ENCODE measurements around the gene PVRIG. TPM values are rescaled to one million over a fixed set of nuclear protein-coding genes. Genes with fewer than 3 reads are reported as not detected.

The PVRIG gene
- total and polyA plus RNA-seq, 9 of the 15 experiments (the other 6 are each of a cell fraction or from before 2014, with no cell fraction given), result 0.16 to 0.64 TPM; not detected in 7

DNA sequence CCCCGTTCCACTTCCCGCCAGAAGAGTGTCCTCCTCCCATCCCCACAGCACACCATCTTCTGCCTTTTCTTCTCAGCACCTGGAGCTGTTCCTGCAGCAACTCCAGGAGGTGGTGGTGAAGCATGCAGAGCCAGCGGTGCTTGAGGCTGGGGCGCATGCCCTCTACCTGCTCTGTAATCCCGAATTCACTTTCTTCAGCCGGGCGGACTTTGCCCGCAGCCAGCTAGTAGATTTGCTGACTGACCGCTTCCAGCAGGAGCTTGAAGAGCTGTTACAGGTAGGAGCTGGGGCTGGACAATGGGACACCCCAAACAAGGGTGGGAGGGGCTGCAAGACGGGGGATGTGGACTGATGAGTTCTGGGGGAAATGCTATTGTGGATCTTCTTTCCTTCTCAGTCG is 19.1 kb upstream of the PVRIG start:
- H2AFZ ChIP-seq (ENCODE audit: low read depth, low read length), result no peak overlapping the region; the same call in 1 of the 2 replicates
- DNase-seq (ENCODE audit: extremely low read depth in 1 of 4, low spot score in 3 of 4) (no peak), ATAC-seq (no peak; the same call in 2 of the 3 replicates), FAIRE-seq (no peak)
- TF ChIP-seq EZH2 (IDR thresholded peaks at IDR 0.05; ENCODE audit: borderline replicate concordance, low read depth, low read length), result no peak
- TF ChIP-seq, protein P1, sequence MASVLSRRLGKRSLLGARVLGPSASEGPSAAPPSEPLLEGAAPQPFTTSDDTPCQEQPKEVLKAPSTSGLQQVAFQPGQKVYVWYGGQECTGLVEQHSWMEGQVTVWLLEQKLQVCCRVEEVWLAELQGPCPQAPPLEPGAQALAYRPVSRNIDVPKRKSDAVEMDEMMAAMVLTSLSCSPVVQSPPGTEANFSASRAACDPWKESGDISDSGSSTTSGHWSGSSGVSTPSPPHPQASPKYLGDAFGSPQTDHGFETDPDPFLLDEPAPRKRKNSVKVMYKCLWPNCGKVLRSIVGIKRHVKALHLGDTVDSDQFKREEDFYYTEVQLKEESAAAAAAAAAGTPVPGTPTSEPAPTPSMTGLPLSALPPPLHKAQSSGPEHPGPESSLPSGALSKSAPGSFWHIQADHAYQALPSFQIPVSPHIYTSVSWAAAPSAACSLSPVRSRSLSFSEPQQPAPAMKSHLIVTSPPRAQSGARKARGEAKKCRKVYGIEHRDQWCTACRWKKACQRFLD (CRISPR knock-in tag; IDR thresholded peaks at IDR 0.05), result peak; percentile 8; the same call in 1 of the 2 replicates
- in situ Hi-C loops (cut with MboI) (no loop called here), intact Hi-C loops (cut with micrococcal nuclease) (no loop called here)
- no peaks in the 10 kb centered on the region for H3K9me3 ChIP-seq (replicated peaks; ENCODE audit: control insufficient read depth, insufficient read depth, low read depth, low read length)
- H3K27ac ChIP-seq (ENCODE audit: extremely low read depth, low read depth, low read length), result no peak overlapping the region
- WGBS (ENCODE audit: insufficient coverage, low coverage, missing lambda C conversion rate), result 43% methylated on average over 11 of the region's 11 CpGs
- H3K9ac ChIP-seq (ENCODE audit: insufficient read depth in 1 of 2, low read depth in 2 of 2, low read length in 2 of 2), result peak overlapping the region in 1 of 2 experiments; percentile 84; a peak in 2 of 4 replicates
- CTCF ChIA-PET (ENCODE audit: low intra/inter-chr PET ratio), result no interaction called here
- POLR2A ChIA-PET, result interaction anchor here (1.3 to 3.8 kb wide), 4 partner anchors 8 to 68 kb away, joined by 5 to 14 read pairs (median 13); no protein-coding TSS in a partner anchor
- H3K4me1 ChIP-seq (replicated peaks in 1 of 2; ENCODE audit: control insufficient read depth in 2 of 2, insufficient read depth in 2 of 2, low read length in 2 of 2), result peaks cover 17 to 24% of the 10 kb centered on the region in 2 experiments; a peak in 4 of 5 replicates
- no TSS peak for BruUV-seq (replicated peaks)
- H4K20me1 ChIP-seq (replicated peaks; ENCODE audit: control insufficient read depth, insufficient read depth, low read length), result no peaks in the 10 kb centered on the region
- H3K4me2 ChIP-seq (ENCODE audit: insufficient read depth, low read length), result peak overlapping the region; percentile 94; the same call in 1 of the 2 replicates
- no peaks in the 10 kb centered on the region for H3K9me1 ChIP-seq (ENCODE audit: control insufficient read depth, insufficient read depth, low read length)
- no peaks in the 10 kb centered on the region for H3K79me2 ChIP-seq (ENCODE audit: control insufficient read depth, insufficient read depth, low read length)
- H3K36me3 ChIP-seq (ENCODE audit: control insufficient read depth, insufficient read depth, low read length), result no peaks in the 10 kb centered on the region
- no peak overlapping the region for H3K4me3 ChIP-seq
- no peaks in the 10 kb centered on the region for H3K27me3 ChIP-seq (ENCODE audit: control insufficient read depth in 2 of 2, insufficient read depth in 2 of 2, low read length in 2 of 2)

DNA sequence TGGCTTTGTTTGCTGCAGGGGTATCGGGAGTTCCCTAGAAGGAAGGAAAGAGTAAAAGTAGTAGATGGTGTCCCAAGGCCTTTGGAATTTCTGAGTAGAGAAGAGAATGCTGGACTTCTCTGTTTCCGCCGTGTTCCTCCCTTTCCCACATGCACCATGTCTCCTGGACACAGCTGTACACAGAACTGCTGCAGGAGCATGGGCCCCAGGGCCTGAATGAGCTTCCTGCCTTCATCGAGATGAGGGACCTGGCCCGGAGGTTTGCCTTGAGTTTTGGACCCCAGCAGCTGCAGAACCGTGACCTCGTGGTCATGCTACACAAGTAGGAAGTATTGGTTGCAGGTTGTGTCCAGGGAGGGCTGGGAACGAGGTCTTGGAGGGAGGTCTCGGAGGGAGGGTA is 15.3 kb upstream of the PVRIG start:
- ChIA-PET POLR2A (interaction anchor here (1.0 kb wide), 1 partner anchor 16 kb away, joined by 4 read pairs; no protein-coding TSS in a partner anchor), CTCF (ENCODE audit: low intra/inter-chr PET ratio) (no interaction called here)
- intact Hi-C loops (cut with micrococcal nuclease), result no loop called here
- FAIRE-seq, result no peak
- Histone ChIP-seq H2AFZ (ENCODE audit: low read depth, low read length) (no peak overlapping the region), H3K9me3 (replicated peaks; ENCODE audit: control insufficient read depth, insufficient read depth, low read depth, low read length) (no peaks in the 10 kb centered on the region), H3K4me2 (ENCODE audit: insufficient read depth, low read length) (no peak overlapping the region), H3K4me3 (no peak overlapping the region), H3K36me3 (ENCODE audit: control insufficient read depth, insufficient read depth, low read length) (no peaks in the 10 kb centered on the region), H3K27me3 (ENCODE audit: control insufficient read depth in 2 of 2, insufficient read depth in 2 of 2, low read length in 2 of 2) (no peaks in the 10 kb centered on the region), H3K9me1 (ENCODE audit: control insufficient read depth, insufficient read depth, low read length) (no peaks in the 10 kb centered on the region), H3K79me2 (ENCODE audit: control insufficient read depth, insufficient read depth, low read length) (no peaks in the 10 kb centered on the region), H3K9ac (ENCODE audit: insufficient read depth in 1 of 2, low read depth in 2 of 2, low read length in 2 of 2) (peak overlapping the region in 1 of 2 experiments; percentile 56; a peak in 1 of 4 replicates), H3K4me1 (replicated peaks in 1 of 2; ENCODE audit: control insufficient read depth in 2 of 2, insufficient read depth in 2 of 2, low read length in 2 of 2) (peaks cover 19 to 21% of the 10 kb centered on the region in 2 experiments), H3K27ac (ENCODE audit: extremely low read depth, low read depth, low read length) (no peak overlapping the region), H4K20me1 (replicated peaks; ENCODE audit: control insufficient read depth, insufficient read depth, low read length) (no peaks in the 10 kb centered on the region)
- DNase-seq (ENCODE audit: extremely low read depth in 1 of 4, low spot score in 3 of 4), result no peak
- WGBS (ENCODE audit: insufficient coverage, low coverage, missing lambda C conversion rate), result 53% methylated on average over 9 of the region's 9 CpGs
- BruUV-seq (replicated peaks), result no TSS peak
- in situ Hi-C loops (cut with MboI), result no loop called here
- no peak for ATAC-seq
- TF ChIP-seq NRF1 (conservative IDR thresholded peaks at IDR 0.05 in 1 of 2, IDR thresholded peaks at IDR 0.05 in 1 of 2) (no peak), TBL1XR1 (IDR thresholded peaks at IDR 0.05; ENCODE audit: low read length in 2 of 2) (no peak), MCM3 (IDR thresholded peaks at IDR 0.05) (no peak), CBFA2T3 (IDR thresholded peaks at IDR 0.05) (no peak), MBD2 (IDR thresholded peaks at IDR 0.05; ENCODE audit: borderline replicate concordance, low read depth) (no peak), ZNF24 (IDR thresholded peaks at IDR 0.05) (no peak), ZNF586 (CRISPR knock-in tag; conservative IDR thresholded peaks at IDR 0.05) (no peak), CBFA2T2 (conservative IDR thresholded peaks at IDR 0.05) (no peak)
- TF ChIP-seq, protein P2, sequence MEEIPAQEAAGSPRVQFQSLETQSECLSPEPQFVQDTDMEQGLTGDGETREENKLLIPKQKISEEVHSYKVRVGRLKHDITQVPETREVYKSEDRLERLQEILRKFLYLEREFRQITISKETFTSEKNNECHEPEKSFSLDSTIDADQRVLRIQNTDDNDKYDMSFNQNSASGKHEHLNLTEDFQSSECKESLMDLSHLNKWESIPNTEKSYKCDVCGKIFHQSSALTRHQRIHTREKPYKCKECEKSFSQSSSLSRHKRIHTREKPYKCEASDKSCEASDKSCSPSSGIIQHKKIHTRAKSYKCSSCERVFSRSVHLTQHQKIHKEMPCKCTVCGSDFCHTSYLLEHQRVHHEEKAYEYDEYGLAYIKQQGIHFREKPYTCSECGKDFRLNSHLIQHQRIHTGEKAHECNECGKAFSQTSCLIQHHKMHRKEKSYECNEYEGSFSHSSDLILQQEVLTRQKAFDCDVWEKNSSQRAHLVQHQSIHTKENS (CRISPR knock-in tag; IDR thresholded peaks at IDR 0.05), result no peak
- TF ChIP-seq, protein P3, sequence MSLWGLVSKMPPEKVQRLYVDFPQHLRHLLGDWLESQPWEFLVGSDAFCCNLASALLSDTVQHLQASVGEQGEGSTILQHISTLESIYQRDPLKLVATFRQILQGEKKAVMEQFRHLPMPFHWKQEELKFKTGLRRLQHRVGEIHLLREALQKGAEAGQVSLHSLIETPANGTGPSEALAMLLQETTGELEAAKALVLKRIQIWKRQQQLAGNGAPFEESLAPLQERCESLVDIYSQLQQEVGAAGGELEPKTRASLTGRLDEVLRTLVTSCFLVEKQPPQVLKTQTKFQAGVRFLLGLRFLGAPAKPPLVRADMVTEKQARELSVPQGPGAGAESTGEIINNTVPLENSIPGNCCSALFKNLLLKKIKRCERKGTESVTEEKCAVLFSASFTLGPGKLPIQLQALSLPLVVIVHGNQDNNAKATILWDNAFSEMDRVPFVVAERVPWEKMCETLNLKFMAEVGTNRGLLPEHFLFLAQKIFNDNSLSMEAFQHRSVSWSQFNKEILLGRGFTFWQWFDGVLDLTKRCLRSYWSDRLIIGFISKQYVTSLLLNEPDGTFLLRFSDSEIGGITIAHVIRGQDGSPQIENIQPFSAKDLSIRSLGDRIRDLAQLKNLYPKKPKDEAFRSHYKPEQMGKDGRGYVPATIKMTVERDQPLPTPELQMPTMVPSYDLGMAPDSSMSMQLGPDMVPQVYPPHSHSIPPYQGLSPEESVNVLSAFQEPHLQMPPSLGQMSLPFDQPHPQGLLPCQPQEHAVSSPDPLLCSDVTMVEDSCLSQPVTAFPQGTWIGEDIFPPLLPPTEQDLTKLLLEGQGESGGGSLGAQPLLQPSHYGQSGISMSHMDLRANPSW (CRISPR knock-in tag; IDR thresholded peaks at IDR 0.05), result no peak

Data from K562 (cell line).